Skin of body (tissue), 1 donor: ENCODE measurements around the gene RSKR. TPM values are rescaled to one million over a fixed set of nuclear protein-coding genes. Genes with fewer than 3 reads are reported as not detected.

Experiments used
- total RNA-seq: library from RNA; depleted of rRNA; stranded (reverse); fragments of >200 nt; gene quantifications from one replicate; pipeline ENCODE4 v1.2.3, GENCODE V29; 2014

RSKR gene
- total RNA-seq, 1 donor from 2014 or later, result 13.9 TPM

Other genes starting within 250 kb of the RSKR start
- gene SEBOX, start 249.0 kb downstream of the RSKR start, total RNA-seq, result not detected
- 0.20 TPM for gene VTN, start 243.9 kb downstream of the RSKR start, total RNA-seq
- 3.6 TPM for gene SARM1, start 242.5 kb downstream of the RSKR start, total RNA-seq
- 5.5 TPM for gene SLC46A1, start 208.0 kb downstream of the RSKR start, total RNA-seq
- gene SLC13A2, start 140.5 kb downstream of the RSKR start, total RNA-seq, result 0.20 TPM
- gene FOXN1, start 107.8 kb downstream of the RSKR start, total RNA-seq, result 3.0 TPM
- gene UNC119, start 61.6 kb downstream of the RSKR start, total RNA-seq, result 18.8 TPM
- gene PIGS, start 42.7 kb downstream of the RSKR start, total RNA-seq, result 19.3 TPM
- 15.4 TPM for gene ALDOC, start 37.3 kb downstream of the RSKR start, total RNA-seq
- 18.2 TPM for gene SPAG5, start 15.2 kb downstream of the RSKR start, total RNA-seq
- 89.7 TPM for gene BLTP2, start 31.0 kb upstream of the RSKR start, total RNA-seq
- gene SDF2, start 47.7 kb upstream of the RSKR start, total RNA-seq, result 35.2 TPM
- 56.5 TPM for gene SUPT6H, start 48.0 kb upstream of the RSKR start, total RNA-seq
- 0.99 TPM for gene PROCA1, start 97.7 kb upstream of the RSKR start, total RNA-seq
- 47.0 TPM for gene RAB34, start 103.7 kb upstream of the RSKR start, total RNA-seq
- 533 TPM for gene RPL23A, start 105.8 kb upstream of the RSKR start, total RNA-seq
- 1.9 TPM for gene TLCD1, start 112.0 kb upstream of the RSKR start, total RNA-seq
- gene NEK8, start 114.6 kb upstream of the RSKR start, total RNA-seq, result 2.8 TPM
- gene TRAF4, start 129.8 kb upstream of the RSKR start, total RNA-seq, result 16.7 TPM
- gene FAM222B, start 228.6 kb upstream of the RSKR start, total RNA-seq, result 3.6 TPM
- gene ERAL1, start 240.8 kb upstream of the RSKR start, total RNA-seq, result 20.2 TPM